NB4 (cell line): Measurements from ENCODE around the gene PCDH7.

Source experiments
- MYC ChIP-seq: IDR thresholded peaks from 2 replicates; pipeline ENCODE4 v1.6.1; 2011; ENCODE audit warnings: low read depth, low read length
- POLR2A ChIP-seq: IDR thresholded peaks from 2 replicates; pipeline ENCODE4 v1.6.1; 2011; ENCODE audit warnings: mild to moderate bottlenecking; ENCODE audit not compliant: insufficient read length; ENCODE audit errors: extremely low read depth
- TF ChIP-seq, protein P1 (sequence below): IDR thresholded peaks from one replicate; pipeline ENCODE4 v1.5.1; 2012; ENCODE audit warnings: low read depth, low read length
- TF ChIP-seq, protein P2 (sequence below): IDR thresholded peaks from 2 replicates; pipeline ENCODE4 v1.6.1; 2011; ENCODE audit warnings: low read depth, low read length

DNA sequence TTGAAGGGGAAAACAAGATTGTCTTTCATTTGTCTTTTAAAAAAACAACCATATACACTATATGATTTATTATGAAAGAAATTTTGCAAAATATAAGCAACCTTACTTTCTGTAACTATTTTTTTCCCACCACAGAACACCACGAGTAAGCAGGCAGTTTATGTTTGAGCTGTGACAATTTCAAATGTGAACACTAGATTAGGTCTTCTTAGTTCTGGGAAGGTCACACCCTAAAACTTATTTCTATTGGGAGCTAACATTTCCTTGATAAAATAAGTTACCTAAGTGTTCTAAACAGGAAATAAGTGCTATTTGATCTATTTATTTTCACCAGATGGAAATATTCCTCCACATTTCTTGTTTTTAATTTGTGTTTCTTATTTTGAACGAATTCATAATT is 50.6 kb downstream of the PCDH7 start:
- TF ChIP-seq POLR2A (no peak), MYC (no peak)
- TF ChIP-seq, protein P1, sequence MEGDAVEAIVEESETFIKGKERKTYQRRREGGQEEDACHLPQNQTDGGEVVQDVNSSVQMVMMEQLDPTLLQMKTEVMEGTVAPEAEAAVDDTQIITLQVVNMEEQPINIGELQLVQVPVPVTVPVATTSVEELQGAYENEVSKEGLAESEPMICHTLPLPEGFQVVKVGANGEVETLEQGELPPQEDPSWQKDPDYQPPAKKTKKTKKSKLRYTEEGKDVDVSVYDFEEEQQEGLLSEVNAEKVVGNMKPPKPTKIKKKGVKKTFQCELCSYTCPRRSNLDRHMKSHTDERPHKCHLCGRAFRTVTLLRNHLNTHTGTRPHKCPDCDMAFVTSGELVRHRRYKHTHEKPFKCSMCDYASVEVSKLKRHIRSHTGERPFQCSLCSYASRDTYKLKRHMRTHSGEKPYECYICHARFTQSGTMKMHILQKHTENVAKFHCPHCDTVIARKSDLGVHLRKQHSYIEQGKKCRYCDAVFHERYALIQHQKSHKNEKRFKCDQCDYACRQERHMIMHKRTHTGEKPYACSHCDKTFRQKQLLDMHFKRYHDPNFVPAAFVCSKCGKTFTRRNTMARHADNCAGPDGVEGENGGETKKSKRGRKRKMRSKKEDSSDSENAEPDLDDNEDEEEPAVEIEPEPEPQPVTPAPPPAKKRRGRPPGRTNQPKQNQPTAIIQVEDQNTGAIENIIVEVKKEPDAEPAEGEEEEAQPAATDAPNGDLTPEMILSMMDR, result no peak
- TF ChIP-seq, protein P2, sequence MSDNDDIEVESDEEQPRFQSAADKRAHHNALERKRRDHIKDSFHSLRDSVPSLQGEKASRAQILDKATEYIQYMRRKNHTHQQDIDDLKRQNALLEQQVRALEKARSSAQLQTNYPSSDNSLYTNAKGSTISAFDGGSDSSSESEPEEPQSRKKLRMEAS, result no peak
